HL-60 (cell line): Measurements from ENCODE around the gene SIVA1.

Experiments used
- TF ChIP-seq, protein P1 (sequence below): IDR thresholded peaks from one replicate; pipeline ENCODE4 v1.5.1; 2011; ENCODE audit warnings: low read length, control low read depth, inconsistent platforms; ENCODE audit not compliant: insufficient read depth
- TF ChIP-seq, protein P2 (sequence below): IDR thresholded peaks from 2 replicates; pipeline ENCODE4 v1.6.1; 2012; ENCODE audit warnings: low read depth; ENCODE audit not compliant: insufficient replicate concordance

DNA sequence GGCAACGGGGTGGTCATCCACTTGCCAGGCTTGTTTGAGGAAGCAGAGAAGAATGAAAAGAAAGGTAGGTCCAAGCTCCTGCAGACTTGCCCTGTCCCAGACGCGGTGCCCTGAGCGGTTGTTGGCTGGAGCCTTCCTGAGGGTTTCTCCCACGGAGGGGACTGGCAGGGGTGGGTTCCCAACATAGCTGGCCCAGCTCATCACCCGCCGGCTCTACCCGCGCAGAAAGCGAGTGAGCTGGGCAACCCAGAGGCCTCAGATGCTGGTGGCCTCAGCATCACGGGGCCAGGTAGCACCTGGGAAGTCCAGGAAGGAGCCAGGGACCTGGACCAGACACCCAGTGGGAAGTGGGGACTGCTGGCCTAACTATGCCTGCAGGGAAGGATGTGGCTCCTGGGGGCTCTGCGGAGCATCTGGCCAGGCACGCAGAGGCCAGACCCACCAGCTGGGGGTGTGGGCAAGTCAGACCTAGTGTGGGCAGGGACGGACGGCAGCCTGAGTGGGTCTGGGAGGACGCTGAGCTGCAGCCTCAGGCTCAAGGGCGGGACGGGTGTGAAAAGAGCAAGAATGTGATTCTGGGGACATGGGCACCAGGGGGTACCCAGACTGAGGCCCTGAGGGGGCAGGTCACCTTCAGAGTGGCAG, 14.4 kb upstream of the SIVA1 start:
- TF ChIP-seq, protein P1, sequence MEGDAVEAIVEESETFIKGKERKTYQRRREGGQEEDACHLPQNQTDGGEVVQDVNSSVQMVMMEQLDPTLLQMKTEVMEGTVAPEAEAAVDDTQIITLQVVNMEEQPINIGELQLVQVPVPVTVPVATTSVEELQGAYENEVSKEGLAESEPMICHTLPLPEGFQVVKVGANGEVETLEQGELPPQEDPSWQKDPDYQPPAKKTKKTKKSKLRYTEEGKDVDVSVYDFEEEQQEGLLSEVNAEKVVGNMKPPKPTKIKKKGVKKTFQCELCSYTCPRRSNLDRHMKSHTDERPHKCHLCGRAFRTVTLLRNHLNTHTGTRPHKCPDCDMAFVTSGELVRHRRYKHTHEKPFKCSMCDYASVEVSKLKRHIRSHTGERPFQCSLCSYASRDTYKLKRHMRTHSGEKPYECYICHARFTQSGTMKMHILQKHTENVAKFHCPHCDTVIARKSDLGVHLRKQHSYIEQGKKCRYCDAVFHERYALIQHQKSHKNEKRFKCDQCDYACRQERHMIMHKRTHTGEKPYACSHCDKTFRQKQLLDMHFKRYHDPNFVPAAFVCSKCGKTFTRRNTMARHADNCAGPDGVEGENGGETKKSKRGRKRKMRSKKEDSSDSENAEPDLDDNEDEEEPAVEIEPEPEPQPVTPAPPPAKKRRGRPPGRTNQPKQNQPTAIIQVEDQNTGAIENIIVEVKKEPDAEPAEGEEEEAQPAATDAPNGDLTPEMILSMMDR: no peak
- TF ChIP-seq, protein P2, sequence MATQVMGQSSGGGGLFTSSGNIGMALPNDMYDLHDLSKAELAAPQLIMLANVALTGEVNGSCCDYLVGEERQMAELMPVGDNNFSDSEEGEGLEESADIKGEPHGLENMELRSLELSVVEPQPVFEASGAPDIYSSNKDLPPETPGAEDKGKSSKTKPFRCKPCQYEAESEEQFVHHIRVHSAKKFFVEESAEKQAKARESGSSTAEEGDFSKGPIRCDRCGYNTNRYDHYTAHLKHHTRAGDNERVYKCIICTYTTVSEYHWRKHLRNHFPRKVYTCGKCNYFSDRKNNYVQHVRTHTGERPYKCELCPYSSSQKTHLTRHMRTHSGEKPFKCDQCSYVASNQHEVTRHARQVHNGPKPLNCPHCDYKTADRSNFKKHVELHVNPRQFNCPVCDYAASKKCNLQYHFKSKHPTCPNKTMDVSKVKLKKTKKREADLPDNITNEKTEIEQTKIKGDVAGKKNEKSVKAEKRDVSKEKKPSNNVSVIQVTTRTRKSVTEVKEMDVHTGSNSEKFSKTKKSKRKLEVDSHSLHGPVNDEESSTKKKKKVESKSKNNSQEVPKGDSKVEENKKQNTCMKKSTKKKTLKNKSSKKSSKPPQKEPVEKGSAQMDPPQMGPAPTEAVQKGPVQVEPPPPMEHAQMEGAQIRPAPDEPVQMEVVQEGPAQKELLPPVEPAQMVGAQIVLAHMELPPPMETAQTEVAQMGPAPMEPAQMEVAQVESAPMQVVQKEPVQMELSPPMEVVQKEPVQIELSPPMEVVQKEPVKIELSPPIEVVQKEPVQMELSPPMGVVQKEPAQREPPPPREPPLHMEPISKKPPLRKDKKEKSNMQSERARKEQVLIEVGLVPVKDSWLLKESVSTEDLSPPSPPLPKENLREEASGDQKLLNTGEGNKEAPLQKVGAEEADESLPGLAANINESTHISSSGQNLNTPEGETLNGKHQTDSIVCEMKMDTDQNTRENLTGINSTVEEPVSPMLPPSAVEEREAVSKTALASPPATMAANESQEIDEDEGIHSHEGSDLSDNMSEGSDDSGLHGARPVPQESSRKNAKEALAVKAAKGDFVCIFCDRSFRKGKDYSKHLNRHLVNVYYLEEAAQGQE: no peak
